ENCODE results near the gene PTPN4. TPM values are rescaled to one million over a fixed set of nuclear protein-coding genes. Genes with fewer than 3 reads are reported as not detected.

Gene PTPN4
- total and polyA plus RNA-seq, 3 donors from 2014 or later, result 19.7 to 80.5 (median 58.5) TPM

DNA sequence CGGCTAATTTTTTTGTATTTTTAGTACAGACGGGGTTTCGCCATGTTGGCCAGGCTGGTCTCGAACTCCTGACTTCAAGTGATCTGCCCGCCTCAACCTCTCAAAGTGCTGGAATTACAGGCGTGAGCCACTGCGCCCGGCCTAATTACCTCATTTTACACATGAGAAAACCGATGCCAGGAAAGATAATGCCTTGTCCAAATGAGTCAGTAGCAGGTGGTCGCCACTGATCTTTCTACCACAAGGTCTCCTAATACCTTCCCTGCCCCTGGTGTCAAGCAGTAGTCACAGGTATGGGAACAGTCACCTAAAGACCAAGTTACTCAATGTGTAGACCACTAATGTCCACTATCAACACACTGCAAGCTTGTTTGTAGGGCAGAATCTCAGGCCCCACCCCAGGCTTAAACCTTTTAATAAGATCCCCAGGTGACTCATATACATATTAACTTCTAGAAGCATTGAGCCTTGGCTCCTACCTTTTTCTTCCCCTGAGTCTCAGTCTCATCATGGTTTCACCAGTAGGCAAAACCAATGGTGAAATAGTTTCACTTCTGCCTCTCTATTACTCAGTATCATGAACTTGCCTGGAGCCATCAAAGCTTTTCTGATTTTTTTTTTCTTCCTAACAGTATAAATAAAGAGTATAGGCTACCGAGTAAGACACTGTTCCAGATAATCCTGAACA is 246.3 kb downstream of the PTPN4 start:
- intact Hi-C loops (cut with DNase I; ENCODE audit: low total_unique reads), result no loop called here
- TF ChIP-seq POLR2A (IDR thresholded peaks at IDR 0.05), result no peak
- no peak for TF ChIP-seq CTCF (IDR thresholded peaks at IDR 0.05)
- Histone ChIP-seq H3K27ac (no peak overlapping the region), H3K36me3 (ENCODE audit: low read depth, missing control alignments) (no peaks in the 10 kb centered on the region), H3K9me3 (no peaks in the 10 kb centered on the region), H3K27me3 (no peaks in the 10 kb centered on the region), H3K4me1 (no peaks in the 10 kb centered on the region), H3K4me3 (no peak overlapping the region)
- no peak for DNase-seq
- 88 to 95% methylated on average over 11 of the region's 11 CpGs for WGBS, 2 donors

- no peak overlapping the region for H3K27ac ChIP-seq
- WGBS, 2 donors, result 92 to 94% methylated on average over 4 of the region's 4 CpGs
- H3K36me3 ChIP-seq (ENCODE audit: low read depth, missing control alignments), result no peaks in the 10 kb centered on the region
- no peaks in the 10 kb centered on the region for H3K4me1 ChIP-seq
- TF ChIP-seq CTCF (IDR thresholded peaks at IDR 0.05) (no peak), POLR2A (IDR thresholded peaks at IDR 0.05) (no peak)
- no peaks in the 10 kb centered on the region for H3K9me3 ChIP-seq
- no peaks in the 10 kb centered on the region for H3K27me3 ChIP-seq
- no peak for DNase-seq
- intact Hi-C loops (cut with DNase I; ENCODE audit: low total_unique reads), result no loop called here
- no peak overlapping the region for H3K4me3 ChIP-seq
Measured at GRCh38 chr2:120007851-120008250, 248.1 kb downstream of the PTPN4 start.

GRCh38 chr2:120012363-120012762 is 252.6 kb downstream of the PTPN4 start:
- Histone ChIP-seq H3K27ac (peak overlapping the region; percentile 82 to 90), H3K4me3 (peak overlapping the region; percentile 77 to 97), H3K27me3 (no peaks in the 10 kb centered on the region), H3K36me3 (ENCODE audit: low read depth, missing control alignments) (no peaks in the 10 kb centered on the region), H3K4me1 (peaks cover 6% of the 10 kb centered on the region), H3K9me3 (no peaks in the 10 kb centered on the region)
- intact Hi-C loops (cut with DNase I; ENCODE audit: low total_unique reads), result no loop called here
- 14 to 19% methylated on average over 8 of the region's 8 CpGs for WGBS, 2 donors
- TF ChIP-seq POLR2A (IDR thresholded peaks at IDR 0.05) (no peak), CTCF (IDR thresholded peaks at IDR 0.05) (no peak)
- DNase-seq, result no peak

- TF ChIP-seq CTCF (IDR thresholded peaks at IDR 0.05), result peak in 1 of 3 experiments; percentile 4
- TF ChIP-seq POLR2A (IDR thresholded peaks at IDR 0.05), result peak; percentile 45
- peak within 1 kb of the TSS; percentile 82 to 90 for H3K27ac ChIP-seq
- H3K4me3 ChIP-seq, result peak within 1 kb of the TSS; percentile 77 to 97
- peak; percentile 94 for DNase-seq
- H3K4me1 ChIP-seq, result peaks cover 6% of the 10 kb centered on the region
- no peaks in the 10 kb centered on the region for H3K9me3 ChIP-seq
- WGBS, 2 donors, result 1% methylated on average over 52 to 70 of the region's 104 CpGs
- H3K27me3 ChIP-seq, result no peaks in the 10 kb centered on the region
- intact Hi-C loops (cut with DNase I; ENCODE audit: low total_unique reads), result no loop called here
- H3K36me3 ChIP-seq (ENCODE audit: low read depth, missing control alignments), result no peaks in the 10 kb centered on the region
Measured at GRCh38 chr2:120012771-120013596, 253.3 kb downstream of the PTPN4 start, which contains the start of gene EPB41L5. Gene EPB41L5 (plus strand): TSS chr2:120013077. CDS start chr2:120019085, 6,008 bp downstream.

All from testis (tissue), 3 donors.